K562 (cell line): ENCODE data around the gene BLZF1. TPM values are rescaled to one million over a fixed set of nuclear protein-coding genes. Genes with fewer than 3 reads are reported as not detected.

ENCODE experiments used
- ATAC-seq: fragments of 200-7000 bp; cut with Tn5 transposase; 3 replicates; pipeline ENCODE4 v1.9.1; 2020; ENCODE audit warnings: moderate library complexity
- BruUV-seq: library from RNA; stranded (reverse); fragments of 400-500 nt; replicated peaks from 2 replicates; lab custom pipeline; 2021; lab: Mats Ljungman, UMichigan
- CTCF ChIA-PET: fragments of 300-600 bp; formaldehyde crosslinking; extraction: SDS; loops from one replicate; lab custom pipeline; 2021; ENCODE audit warnings: low intra/inter-chr PET ratio; lab: Yijun Ruan, JAX
- POLR2A ChIA-PET: fragments of 300-600, 350-650 bp; sonication (Branson Sonifier 250); formaldehyde crosslinking; extraction: SDS; loops from one replicate; lab custom pipeline; 2021; ENCODE audit warnings: antibody characterized with exemption, inconsistent platforms; lab: Yijun Ruan, JAX
- DNase-seq, 4 experiments: peaks; one replicate each; pipeline versions ENCODE4 v3.0.0 to v3.0.0-alpha.2; 2011 to 2018; ENCODE audit warnings: low spot score in 3 of 4, mixed read lengths in 3 of 4; ENCODE audit errors: extremely low read depth in 1 of 4
- FAIRE-seq: peaks from 2 replicates; lab custom pipeline; 2011; peaks lifted over from hg19 to GRCh38; lab: Jason Lieb, UNC
- H2AFZ ChIP-seq: 2 replicates; pipeline ENCODE4 v1.6.0; 2011; ENCODE audit warnings: low read depth, low read length, control low read depth, inconsistent platforms
- H3K27ac ChIP-seq: fragments of 200-600 bp; 3 replicates; pipeline ENCODE4 v1.8.0; 2011; ENCODE audit warnings: low read depth, mild to moderate bottlenecking, control low read depth, inconsistent platforms, low read length, moderate library complexity, mixed read lengths; ENCODE audit errors: extremely low read depth
- H3K27me3 ChIP-seq, 2 experiments: fragments of 300-600 bp in 1 of 2; 2 replicates in 1 of 2; 3 replicates in 1 of 2; pipeline versions ENCODE4 v1.6.0 to v1.8.0; 2011; ENCODE audit warnings: inconsistent platforms in 2 of 2, low read length in 2 of 2, mild to moderate bottlenecking in 1 of 2, mixed read lengths in 1 of 2, moderate library complexity in 1 of 2; ENCODE audit not compliant: control insufficient read depth in 2 of 2, insufficient read depth in 2 of 2
- H3K36me3 ChIP-seq: fragments of 300-600 bp; 3 replicates; pipeline ENCODE4 v1.8.0; 2011; ENCODE audit warnings: mild to moderate bottlenecking, low read length, inconsistent platforms; ENCODE audit not compliant: control insufficient read depth, insufficient read depth
- H3K4me1 ChIP-seq, 2 experiments: fragments of 200-600 bp in 1 of 2; replicated peaks in 1 of 2; 2 replicates in 1 of 2; 3 replicates in 1 of 2; pipeline versions ENCODE4 v1.5.1 to v1.8.0; 2011; ENCODE audit warnings: inconsistent platforms in 2 of 2, low read length in 2 of 2, mild to moderate bottlenecking in 1 of 2, mixed read lengths in 1 of 2, moderate library complexity in 1 of 2; ENCODE audit not compliant: control insufficient read depth in 2 of 2, insufficient read depth in 2 of 2
- H3K4me2 ChIP-seq: 2 replicates; pipeline ENCODE4 v1.6.1; 2011; ENCODE audit warnings: low read length, control low read depth, inconsistent platforms, mixed read lengths; ENCODE audit not compliant: insufficient read depth
- H3K4me3 ChIP-seq: fragments of 200-600 bp; sonication (generic), shearing (Covaris generic); 2 replicates; pipeline ENCODE4 v1.5.1; 2016; ENCODE audit warnings: control low read depth, inconsistent platforms
- H3K79me2 ChIP-seq: fragments of 200-600 bp; 3 replicates; pipeline ENCODE4 v1.8.0; 2011; ENCODE audit warnings: low read length, inconsistent platforms; ENCODE audit not compliant: control insufficient read depth, insufficient read depth
- H3K9ac ChIP-seq, 2 experiments: 2 replicates each; pipeline versions ENCODE4 v1.6.0 to v1.6.1; 2011; ENCODE audit warnings: low read depth in 2 of 2, low read length in 2 of 2, control low read depth in 1 of 2, inconsistent platforms in 1 of 2, mild to moderate bottlenecking in 1 of 2, mixed read lengths in 1 of 2; ENCODE audit not compliant: insufficient read depth in 1 of 2
- H3K9me1 ChIP-seq: one replicate; pipeline ENCODE4 v1.6.0; 2011; ENCODE audit warnings: inconsistent platforms, mild to moderate bottlenecking, low read length, moderate library complexity; ENCODE audit not compliant: control insufficient read depth, insufficient read depth
- H3K9me3 ChIP-seq: replicated peaks from 2 replicates; pipeline ENCODE4 v1.5.1; 2011; ENCODE audit warnings: low read depth, low read length, inconsistent platforms; ENCODE audit not compliant: control insufficient read depth, insufficient read depth
- H4K20me1 ChIP-seq: replicated peaks from 2 replicates; pipeline ENCODE4 v1.6.1; 2011; ENCODE audit warnings: low read length, inconsistent platforms, mixed read lengths; ENCODE audit not compliant: control insufficient read depth, insufficient read depth
- BRD4 ChIP-seq: fragments of 200-600 bp; sonication (generic); IDR thresholded peaks from 2 replicates; pipeline ENCODE4 v1.6.1; 2017; ENCODE audit warnings: inconsistent platforms
- CBFA2T2 ChIP-seq: fragments of 450-650 bp; conservative IDR thresholded peaks from 2 replicates; pipeline ENCODE4 v1.6.1; 2017; ENCODE audit warnings: mild to moderate bottlenecking
- CHD1 ChIP-seq: fragments of 200-600 bp; sonication (generic); IDR thresholded peaks from one replicate; pipeline ENCODE4 v1.6.1; 2012; ENCODE audit warnings: mild to moderate bottlenecking, moderate library complexity, low read length, inconsistent platforms
- DMBX1 ChIP-seq: fragments of 250-450 bp; sonication (Bioruptor Pico); IDR thresholded peaks from 2 replicates; pipeline ENCODE4 v1.8.0; 2022; ENCODE audit warnings: inconsistent platforms, mild to moderate bottlenecking, moderate library complexity, borderline replicate concordance
- FIP1L1 ChIP-seq: fragments of 200-400 bp; formaldehyde crosslinking; IDR thresholded peaks from 2 replicates; pipeline ENCODE4 v1.6.1; 2018; ENCODE audit warnings: mild to moderate bottlenecking, low read depth, low read length; ENCODE audit not compliant: poor library complexity, severe bottlenecking
- HBP1 ChIP-seq: fragments of 450-650 bp; formaldehyde crosslinking; IDR thresholded peaks from 2 replicates; pipeline ENCODE4 v1.4.0; 2022; ENCODE audit warnings: missing genetic modification characterization
- ID3 ChIP-seq, 2 experiments: fragments of 250-450 bp in 1 of 2; fragments of 450-650 bp in 1 of 2; sonication (Bioruptor Pico) in 1 of 2; IDR thresholded peaks; 2 replicates each; pipeline versions ENCODE4 v1.6.1 to v1.8.0; 2016 to 2021; ENCODE audit warnings: mild to moderate bottlenecking in 2 of 2, moderate library complexity in 2 of 2, missing compliant biosample characterization in 1 of 2, missing genetic modification characterization in 1 of 2
- NFIX ChIP-seq: fragments of 250-450 bp; sonication (Bioruptor Pico); IDR thresholded peaks from 2 replicates; pipeline ENCODE4 v1.4.0; 2020; ENCODE audit warnings: low read depth, mild to moderate bottlenecking, moderate library complexity
- NONO ChIP-seq, 2 experiments: fragments of 200-400 bp in 1 of 2; fragments of 450-650 bp in 1 of 2; formaldehyde crosslinking in 1 of 2; IDR thresholded peaks; 2 replicates each; pipeline ENCODE4 v1.6.1; 2017; ENCODE audit warnings: low read depth in 2 of 2, mild to moderate bottlenecking in 2 of 2, moderate library complexity in 2 of 2, low read length in 1 of 2
- PML ChIP-seq: IDR thresholded peaks from 2 replicates; pipeline ENCODE4 v1.6.1; 2012; ENCODE audit warnings: low read length, inconsistent platforms
- POLR2G ChIP-seq: fragments of 200-400 bp; formaldehyde crosslinking; IDR thresholded peaks from 2 replicates; pipeline ENCODE4 v1.6.1; 2017; ENCODE audit warnings: low read depth, mild to moderate bottlenecking, antibody characterized with exemption, low read length, moderate library complexity
- PYGO2 ChIP-seq: fragments of 450-650 bp; IDR thresholded peaks from 2 replicates; pipeline ENCODE4 v1.6.1; 2016; ENCODE audit warnings: mild to moderate bottlenecking, missing genetic modification characterization, moderate library complexity, missing compliant biosample characterization
- SAP30 ChIP-seq: fragments of 200-600 bp; sonication (generic); IDR thresholded peaks from 2 replicates; pipeline ENCODE4 v1.6.1; 2012; ENCODE audit warnings: borderline replicate concordance, low read depth, mild to moderate bottlenecking, moderate library complexity, low read length, control low read depth, inconsistent platforms; ENCODE audit not compliant: insufficient read depth, poor library complexity, severe bottlenecking
- TAF9B ChIP-seq: fragments of 450-650 bp; IDR thresholded peaks from 2 replicates; pipeline ENCODE4 v1.6.1; 2018; ENCODE audit warnings: mild to moderate bottlenecking; ENCODE audit not compliant: partially characterized antibody
- TAL1 ChIP-seq: fragments of 450-650 bp; IDR thresholded peaks from 2 replicates; pipeline ENCODE4 v1.6.1; 2016; ENCODE audit warnings: mild to moderate bottlenecking
- ZBTB8A ChIP-seq: fragments of 450-650 bp; IDR thresholded peaks from 2 replicates; pipeline ENCODE4 v1.6.1; 2018; ENCODE audit warnings: mild to moderate bottlenecking, moderate library complexity; ENCODE audit not compliant: partially characterized antibody
- ZNF445 ChIP-seq: fragments of 250-450 bp; sonication (Bioruptor Pico); IDR thresholded peaks from 2 replicates; pipeline ENCODE4 v1.4.0; 2020; ENCODE audit warnings: low read depth, mild to moderate bottlenecking, moderate library complexity
- WGBS: fragments of 100-300 bp; shearing (Covaris generic); methylation state at CpG from one replicate; pipeline ENCODE4 v1.1.6; 2016; ENCODE audit warnings: low coverage, mixed read lengths; ENCODE audit not compliant: insufficient coverage; ENCODE audit errors: missing lambda C conversion rate; 5-methylcytosine and 5-hydroxymethylcytosine counted together
- in situ Hi-C: fragments of 300-500 bp; cut with MboI; formaldehyde crosslinking; loops from 4 replicates; pipeline ENCODE4 v1.15.0; 2018; ENCODE audit warnings: inconsistent platforms, mixed read lengths
- intact Hi-C: fragments of 100-400 bp; cut with micrococcal nuclease; formaldehyde crosslinking; loops from 2 replicates; pipeline ENCODE4 v1.14.2; 2022
- polyA plus RNA-seq, 8 experiments: library from polyadenylated mRNA; depleted of rRNA in 4 of 8; stranded (reverse) in 5 of 8; unstranded in 3 of 8; fragments of >200 nt; fragmentation: Nextera tagmentation in 2 of 8; fragmentation: Illumina TruSeq in 1 of 8; extraction: Ambion mirVana in 2 of 8; extraction: Trizol in 1 of 8; gene quantifications; 2 replicates each; pipeline versions ENCODE4 v1.2.1 to v1.2.3, GENCODE V29; 2011 to 2014; ENCODE audit warnings: inconsistent platforms in 1 of 8, missing spikeins in 1 of 8
- total RNA-seq, 7 experiments: library from RNA; depleted of rRNA in 6 of 7; stranded (reverse); fragments of >200 nt in 6 of 7; fragmentation: Illumina TruSeq in 2 of 7; extraction: Trizol in 2 of 7; gene quantifications; 2 replicates each; pipeline versions ENCODE4 v1.2.1 to v1.2.3, GENCODE V29; 2011 to 2021; ENCODE audit warnings: low replicate concordance in 1 of 7
- TF ChIP-seq, protein P1 (sequence below): fragments of 200-800 bp; sonication (Bioruptor generic); IDR thresholded peaks from 2 replicates; pipeline ENCODE4 v1.6.1; 2017; ENCODE audit warnings: missing genetic modification characterization, missing compliant biosample characterization

Gene BLZF1
- total and polyA plus RNA-seq, 9 of the 15 experiments (the other 6 are each of a cell fraction or from before 2014, with no cell fraction given): 20.5 to 32.8 (median 25.3) TPM

- WGBS: 0% methylated on average over 16 of the region's 16 CpGs
- peak overlapping the region; percentile 97 for H3K4me2 ChIP-seq
- in situ Hi-C loops (loop anchor here (25.0 kb wide), 1 partner anchor 756 kb away; no protein-coding TSS in a partner anchor), intact Hi-C loops (loop anchor here (5.0 kb wide), 1 partner anchor 179 kb away; no protein-coding TSS in a partner anchor)
- ChIA-PET POLR2A (interaction anchor here (0.6 to 1.7 kb wide), 18 partner anchors 8 to 540 kb away, joined by 3 to 7 read pairs (median 3); no protein-coding TSS in a partner anchor), CTCF (no interaction called here)
- peak; percentile 45 for ATAC-seq
- no peaks in the 10 kb centered on the region for H3K9me1 ChIP-seq
- BruUV-seq: no TSS peak
- H3K4me1 ChIP-seq: peaks cover 0 to 11% of the 10 kb centered on the region in 2 experiments; a peak in 3 of 5 replicates
- H3K9me3 ChIP-seq: no peaks in the 10 kb centered on the region
- peak; percentile 35 for FAIRE-seq
- no peaks in the 10 kb centered on the region for H4K20me1 ChIP-seq
- H3K79me2 ChIP-seq: peaks cover 30% of the 10 kb centered on the region
- H2AFZ ChIP-seq: peak overlapping the region; percentile 97
- peak overlapping the region; percentile 84 for H3K27ac ChIP-seq
- H3K9ac ChIP-seq: peak overlapping the region; percentile 84 to 91; a peak in 3 of 4 replicates
- peak; percentile 29 to 45 (median 36) for DNase-seq
- peaks cover 32% of the 10 kb centered on the region for H3K36me3 ChIP-seq
- H3K27me3 ChIP-seq: no peaks in the 10 kb centered on the region
- H3K4me3 ChIP-seq: peak overlapping the region; percentile 71
- TF ChIP-seq HBP1 (CRISPR knock-in tag) (no peak), NFIX (no peak), POLR2G (peak; percentile 48), ZBTB8A (no peak), SAP30 (peak; percentile 9), TAL1 (no peak), PYGO2 (no peak), FIP1L1 (no peak), CHD1 (no peak), ZNF445 (CRISPR knock-in tag) (no peak), TAF9B (no peak), DMBX1 (CRISPR knock-in tag) (no peak), CBFA2T2 (no peak), PML (0 out of 2 replicates have a peak, but pooled peaks have one; percentile 15), NONO (IDR thresholded peaks at IDR 0.05; ENCODE audit: low read depth in 2 of 2, low read length in 1 of 2) (no peak), ID3 (CRISPR knock-in tag; IDR thresholded peaks at IDR 0.05) (no peak), ID3 (tag; IDR thresholded peaks at IDR 0.05) (no peak), BRD4 (0 out of 2 replicates have a peak, but pooled peaks have one; percentile 33)
- TF ChIP-seq, protein P1, sequence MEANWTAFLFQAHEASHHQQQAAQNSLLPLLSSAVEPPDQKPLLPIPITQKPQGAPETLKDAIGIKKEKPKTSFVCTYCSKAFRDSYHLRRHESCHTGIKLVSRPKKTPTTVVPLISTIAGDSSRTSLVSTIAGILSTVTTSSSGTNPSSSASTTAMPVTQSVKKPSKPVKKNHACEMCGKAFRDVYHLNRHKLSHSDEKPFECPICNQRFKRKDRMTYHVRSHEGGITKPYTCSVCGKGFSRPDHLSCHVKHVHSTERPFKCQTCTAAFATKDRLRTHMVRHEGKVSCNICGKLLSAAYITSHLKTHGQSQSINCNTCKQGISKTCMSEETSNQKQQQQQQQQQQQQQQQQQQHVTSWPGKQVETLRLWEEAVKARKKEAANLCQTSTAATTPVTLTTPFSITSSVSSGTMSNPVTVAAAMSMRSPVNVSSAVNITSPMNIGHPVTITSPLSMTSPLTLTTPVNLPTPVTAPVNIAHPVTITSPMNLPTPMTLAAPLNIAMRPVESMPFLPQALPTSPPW: no peak
Observed at GRCh38 chr1:169368406-169368769, 393 bp downstream of the BLZF1 start.
